Stimulated activated naive CD8-positive, alpha-beta T cell treated with anti-CD3 and anti-CD28 coated beads, Interleukin-15, amount 100 ng/mL, for 72 hours (primary cell): ENCODE measurements around the gene MAP2K6.

Source experiments
- ATAC-seq: fragments of 150-1000 bp; cut with Tn5 transposase; 2 replicates; pipeline ENCODE4 v1.10.0; 2021; ENCODE audit warnings: mild to moderate bottlenecking, moderate library complexity
- DNase-seq, 2 donors: peaks; one replicate each; pipeline ENCODE4 v3.0.0; 2021 to 2022
- H3K27ac Mint-ChIP-seq, 2 donors: one replicate each; pipeline ENCODE4 v1.8.0; 2022; ENCODE audit warnings: mild to moderate bottlenecking in 2 of 2, mixed read lengths in 2 of 2, moderate library complexity in 2 of 2
- H3K27me3 Mint-ChIP-seq: one replicate; pipeline ENCODE4 v1.8.0; 2022; ENCODE audit warnings: mixed read lengths
- H3K4me1 Mint-ChIP-seq: one replicate; pipeline ENCODE4 v1.8.0; 2022; ENCODE audit warnings: mild to moderate bottlenecking, mixed read lengths
- H3K4me3 Mint-ChIP-seq, 2 donors: one replicate each; pipeline ENCODE4 v1.8.0; 2022; ENCODE audit warnings: mild to moderate bottlenecking in 2 of 2, mixed read lengths in 2 of 2, moderate library complexity in 1 of 2
- H3K9me3 Mint-ChIP-seq, 2 donors: one replicate each; pipeline ENCODE4 v1.8.0; 2022; ENCODE audit warnings: mixed read lengths in 2 of 2

MAP2K6 gene

GRCh38 chr17:69441179-69441578, 26.7 kb downstream of the MAP2K6 start:
- Mint-ChIP-seq H3K9me3 (peaks cover 17 to 18% of the 10 kb centered on the region in 2 donors), H3K4me1 (peaks cover 5% of the 10 kb centered on the region), H3K4me3 (no peak overlapping the region), H3K27ac (no peak overlapping the region), H3K27me3 (no peaks in the 10 kb centered on the region)
- no peak for ATAC-seq
- no peak for DNase-seq

GRCh38 chr17:69443138-69443537, 28.6 kb downstream of the MAP2K6 start:
- H3K27me3 Mint-ChIP-seq = no peaks in the 10 kb centered on the region
- no peak for ATAC-seq
- peaks cover 5% of the 10 kb centered on the region for H3K4me1 Mint-ChIP-seq
- no peak for DNase-seq
- H3K4me3 Mint-ChIP-seq = no peak overlapping the region
- H3K27ac Mint-ChIP-seq = no peak overlapping the region
- H3K9me3 Mint-ChIP-seq = peaks cover 17 to 18% of the 10 kb centered on the region in 2 donors

GRCh38 chr17:69444023-69444422, 29.5 kb downstream of the MAP2K6 start:
- peaks cover 15 to 17% of the 10 kb centered on the region in 2 donors for H3K9me3 Mint-ChIP-seq
- no peak for ATAC-seq
- no peak overlapping the region for H3K4me3 Mint-ChIP-seq
- no peaks in the 10 kb centered on the region for H3K27me3 Mint-ChIP-seq
- no peak overlapping the region for H3K27ac Mint-ChIP-seq
- peaks cover 5% of the 10 kb centered on the region for H3K4me1 Mint-ChIP-seq
- DNase-seq = no peak

- Mint-ChIP-seq H3K9me3 (peaks cover 6% of the 10 kb centered on the region in 2 donors), H3K27ac (peak overlapping the region in 1 of 2 donors; percentile 72), H3K27me3 (no peaks in the 10 kb centered on the region), H3K4me3 (no peak overlapping the region), H3K4me1 (no peaks in the 10 kb centered on the region)
- ATAC-seq = no peak
- no peak for DNase-seq
These were observed 30.6 kb downstream of the MAP2K6 start for GRCh38 chr17:69445132-69445531.

- no peak for DNase-seq
- peaks cover 17% of the 10 kb centered on the region for H3K4me1 Mint-ChIP-seq
- no peaks in the 10 kb centered on the region for H3K9me3 Mint-ChIP-seq
- H3K27me3 Mint-ChIP-seq = no peaks in the 10 kb centered on the region
- H3K27ac Mint-ChIP-seq = peak overlapping the region in 1 of 2 donors; percentile 71
- no peak for ATAC-seq
- no peak overlapping the region for H3K4me3 Mint-ChIP-seq
These were observed 33.2 kb downstream of the MAP2K6 start for GRCh38 chr17:69447726-69448125.

- H3K4me3 Mint-ChIP-seq = no peak overlapping the region
- DNase-seq (no peak), ATAC-seq (no peak)
- peaks cover 17% of the 10 kb centered on the region for H3K4me1 Mint-ChIP-seq
- no peaks in the 10 kb centered on the region for H3K27me3 Mint-ChIP-seq
- no peak overlapping the region for H3K27ac Mint-ChIP-seq
- H3K9me3 Mint-ChIP-seq = no peaks in the 10 kb centered on the region
These were observed 34.1 kb downstream of the MAP2K6 start for GRCh38 chr17:69448431-69449102.

GRCh38 chr17:69450131-69450530, 35.6 kb downstream of the MAP2K6 start:
- Mint-ChIP-seq H3K9me3 (no peaks in the 10 kb centered on the region), H3K27me3 (no peaks in the 10 kb centered on the region), H3K4me3 (no peak overlapping the region), H3K4me1 (peaks cover 17% of the 10 kb centered on the region), H3K27ac (peak overlapping the region in 1 of 2 donors; percentile 37)
- no peak for DNase-seq
- ATAC-seq = no peak

GRCh38 chr17:69450918-69451317, 36.4 kb downstream of the MAP2K6 start:
- DNase-seq (no peak), ATAC-seq (no peak)
- peaks cover 17% of the 10 kb centered on the region for H3K4me1 Mint-ChIP-seq
- no peaks in the 10 kb centered on the region for H3K27me3 Mint-ChIP-seq
- peak overlapping the region in 1 of 2 donors; percentile 31 for H3K27ac Mint-ChIP-seq
- H3K4me3 Mint-ChIP-seq = no peak overlapping the region
- no peaks in the 10 kb centered on the region for H3K9me3 Mint-ChIP-seq

- Mint-ChIP-seq H3K27me3 (no peaks in the 10 kb centered on the region), H3K9me3 (no peaks in the 10 kb centered on the region), H3K4me3 (no peak overlapping the region), H3K27ac (peak overlapping the region; percentile 10 to 85), H3K4me1 (peaks cover 17% of the 10 kb centered on the region)
- ATAC-seq = peak; percentile 43
- no peak for DNase-seq
These were observed 37.2 kb downstream of the MAP2K6 start for GRCh38 chr17:69451416-69452394.

GRCh38 chr17:69452664-69453260, 38.3 kb downstream of the MAP2K6 start:
- H3K9me3 Mint-ChIP-seq = no peaks in the 10 kb centered on the region
- H3K27ac Mint-ChIP-seq = no peak overlapping the region
- peaks cover 19% of the 10 kb centered on the region for H3K4me1 Mint-ChIP-seq
- no peak for DNase-seq
- no peak overlapping the region for H3K4me3 Mint-ChIP-seq
- no peaks in the 10 kb centered on the region for H3K27me3 Mint-ChIP-seq
- ATAC-seq = no peak

GRCh38 chr17:69454051-69454450, 39.6 kb downstream of the MAP2K6 start:
- Mint-ChIP-seq H3K9me3 (no peaks in the 10 kb centered on the region), H3K27ac (no peak overlapping the region), H3K27me3 (no peaks in the 10 kb centered on the region), H3K4me1 (peaks cover 29% of the 10 kb centered on the region), H3K4me3 (no peak overlapping the region)
- ATAC-seq = no peak
- DNase-seq = no peak

GRCh38 chr17:69455040-69455439, 40.5 kb downstream of the MAP2K6 start:
- ATAC-seq (no peak), DNase-seq (no peak)
- Mint-ChIP-seq H3K9me3 (no peaks in the 10 kb centered on the region), H3K4me1 (peaks cover 34% of the 10 kb centered on the region), H3K4me3 (no peak overlapping the region), H3K27ac (no peak overlapping the region), H3K27me3 (no peaks in the 10 kb centered on the region)

GRCh38 chr17:69457603-69458002, 43.1 kb downstream of the MAP2K6 start:
- peak overlapping the region in 1 of 2 donors; percentile 64 for H3K27ac Mint-ChIP-seq
- peaks cover 21% of the 10 kb centered on the region for H3K4me1 Mint-ChIP-seq
- DNase-seq (no peak), ATAC-seq (peak; percentile 86)
- no peaks in the 10 kb centered on the region for H3K27me3 Mint-ChIP-seq
- peak overlapping the region in 1 of 2 donors; percentile 13 for H3K4me3 Mint-ChIP-seq
- H3K9me3 Mint-ChIP-seq = no peaks in the 10 kb centered on the region

GRCh38 chr17:69460963-69461922, 46.7 kb downstream of the MAP2K6 start:
- H3K4me1 Mint-ChIP-seq = peaks cover 21% of the 10 kb centered on the region
- H3K4me3 Mint-ChIP-seq = no peak overlapping the region
- no peak for DNase-seq
- no peaks in the 10 kb centered on the region for H3K27me3 Mint-ChIP-seq
- ATAC-seq = no peak
- no peak overlapping the region for H3K27ac Mint-ChIP-seq
- H3K9me3 Mint-ChIP-seq = no peaks in the 10 kb centered on the region

GRCh38 chr17:69461951-69462369, 47.5 kb downstream of the MAP2K6 start:
- Mint-ChIP-seq H3K4me3 (no peak overlapping the region), H3K27ac (no peak overlapping the region), H3K9me3 (no peaks in the 10 kb centered on the region), H3K4me1 (peaks cover 22% of the 10 kb centered on the region), H3K27me3 (no peaks in the 10 kb centered on the region)
- ATAC-seq = no peak
- DNase-seq = no peak
